ENCODE data around the gene LOXL3. TPM values are rescaled to one million over a fixed set of nuclear protein-coding genes. Genes with fewer than 3 reads are reported as not detected.

The LOXL3 gene
- total RNA-seq, 1 donor from 2014 or later: 17.6 TPM

DNA sequence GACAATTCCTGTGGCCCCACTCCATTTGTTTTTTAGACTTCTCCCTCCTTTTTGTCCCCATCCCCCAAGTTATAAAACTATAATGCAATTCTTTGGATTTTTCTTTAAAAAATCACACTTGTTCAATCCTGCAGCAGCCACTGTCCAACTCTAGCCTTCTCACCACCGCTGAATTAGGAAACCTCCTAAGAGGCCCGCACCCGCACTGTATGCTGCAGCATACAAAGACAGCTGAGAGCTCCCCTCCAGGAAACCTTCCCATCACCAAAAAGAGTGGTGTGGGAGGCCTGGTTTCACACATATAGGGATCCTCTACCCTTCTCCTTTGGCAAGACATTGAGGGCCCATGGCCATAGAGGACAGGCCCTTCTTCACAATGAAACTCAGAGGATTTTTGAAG is 49.2 kb downstream of the LOXL3 start:
- Histone ChIP-seq H3K4me1 (ENCODE audit: insufficient read depth, low read length) (peaks cover 49% of the 10 kb centered on the region), H3K4me2 (ENCODE audit: low read length) (peak overlapping the region; percentile 93), H3K9ac (ENCODE audit: low read length) (peak overlapping the region; percentile 83), H3K9me3 (ENCODE audit: insufficient read depth, low read depth, low read length) (no peaks in the 10 kb centered on the region), H3K4me3 (ENCODE audit: insufficient read depth, low read depth, low read length) (peak overlapping the region; percentile 61), H3K27ac (ENCODE audit: low read depth, low read length) (no peak overlapping the region), H2AFZ (ENCODE audit: low read depth, low read length) (no peak overlapping the region), H4K20me1 (ENCODE audit: insufficient read depth, low read length) (peaks cover 7% of the 10 kb centered on the region), H3K79me2 (ENCODE audit: insufficient read depth, low read length) (peaks cover 24% of the 10 kb centered on the region), H3K27me3 (ENCODE audit: insufficient read depth, low read length) (peaks cover 20% of the 10 kb centered on the region), H3K36me3 (ENCODE audit: insufficient read depth, low read length) (peaks cover 4% of the 10 kb centered on the region)
- Mint-ChIP-seq H3K4me1 (ENCODE audit: low read depth, unreplicated experiment) (peaks cover 21% of the 10 kb centered on the region), H3K36me3 (ENCODE audit: low read depth, unreplicated experiment) (peaks cover 12% of the 10 kb centered on the region), H3K27me3 (ENCODE audit: low read depth, unreplicated experiment) (peaks cover 36% of the 10 kb centered on the region), H3K9me3 (ENCODE audit: unreplicated experiment) (no peaks in the 10 kb centered on the region), H3K4me3 (ENCODE audit: unreplicated experiment) (peak overlapping the region; percentile 66), H3K27ac (ENCODE audit: unreplicated experiment) (peak overlapping the region; percentile 51)
- no peak for FAIRE-seq
- DNase-seq (ENCODE audit: low read depth): no peak
- no peak for TF ChIP-seq EZH2 (IDR thresholded peaks at IDR 0.05; ENCODE audit: insufficient read depth, low read length)
- TF ChIP-seq, protein P1, sequence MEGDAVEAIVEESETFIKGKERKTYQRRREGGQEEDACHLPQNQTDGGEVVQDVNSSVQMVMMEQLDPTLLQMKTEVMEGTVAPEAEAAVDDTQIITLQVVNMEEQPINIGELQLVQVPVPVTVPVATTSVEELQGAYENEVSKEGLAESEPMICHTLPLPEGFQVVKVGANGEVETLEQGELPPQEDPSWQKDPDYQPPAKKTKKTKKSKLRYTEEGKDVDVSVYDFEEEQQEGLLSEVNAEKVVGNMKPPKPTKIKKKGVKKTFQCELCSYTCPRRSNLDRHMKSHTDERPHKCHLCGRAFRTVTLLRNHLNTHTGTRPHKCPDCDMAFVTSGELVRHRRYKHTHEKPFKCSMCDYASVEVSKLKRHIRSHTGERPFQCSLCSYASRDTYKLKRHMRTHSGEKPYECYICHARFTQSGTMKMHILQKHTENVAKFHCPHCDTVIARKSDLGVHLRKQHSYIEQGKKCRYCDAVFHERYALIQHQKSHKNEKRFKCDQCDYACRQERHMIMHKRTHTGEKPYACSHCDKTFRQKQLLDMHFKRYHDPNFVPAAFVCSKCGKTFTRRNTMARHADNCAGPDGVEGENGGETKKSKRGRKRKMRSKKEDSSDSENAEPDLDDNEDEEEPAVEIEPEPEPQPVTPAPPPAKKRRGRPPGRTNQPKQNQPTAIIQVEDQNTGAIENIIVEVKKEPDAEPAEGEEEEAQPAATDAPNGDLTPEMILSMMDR (IDR thresholded peaks at IDR 0.05; ENCODE audit: insufficient read depth, low read depth, low read length): no peak

DNA sequence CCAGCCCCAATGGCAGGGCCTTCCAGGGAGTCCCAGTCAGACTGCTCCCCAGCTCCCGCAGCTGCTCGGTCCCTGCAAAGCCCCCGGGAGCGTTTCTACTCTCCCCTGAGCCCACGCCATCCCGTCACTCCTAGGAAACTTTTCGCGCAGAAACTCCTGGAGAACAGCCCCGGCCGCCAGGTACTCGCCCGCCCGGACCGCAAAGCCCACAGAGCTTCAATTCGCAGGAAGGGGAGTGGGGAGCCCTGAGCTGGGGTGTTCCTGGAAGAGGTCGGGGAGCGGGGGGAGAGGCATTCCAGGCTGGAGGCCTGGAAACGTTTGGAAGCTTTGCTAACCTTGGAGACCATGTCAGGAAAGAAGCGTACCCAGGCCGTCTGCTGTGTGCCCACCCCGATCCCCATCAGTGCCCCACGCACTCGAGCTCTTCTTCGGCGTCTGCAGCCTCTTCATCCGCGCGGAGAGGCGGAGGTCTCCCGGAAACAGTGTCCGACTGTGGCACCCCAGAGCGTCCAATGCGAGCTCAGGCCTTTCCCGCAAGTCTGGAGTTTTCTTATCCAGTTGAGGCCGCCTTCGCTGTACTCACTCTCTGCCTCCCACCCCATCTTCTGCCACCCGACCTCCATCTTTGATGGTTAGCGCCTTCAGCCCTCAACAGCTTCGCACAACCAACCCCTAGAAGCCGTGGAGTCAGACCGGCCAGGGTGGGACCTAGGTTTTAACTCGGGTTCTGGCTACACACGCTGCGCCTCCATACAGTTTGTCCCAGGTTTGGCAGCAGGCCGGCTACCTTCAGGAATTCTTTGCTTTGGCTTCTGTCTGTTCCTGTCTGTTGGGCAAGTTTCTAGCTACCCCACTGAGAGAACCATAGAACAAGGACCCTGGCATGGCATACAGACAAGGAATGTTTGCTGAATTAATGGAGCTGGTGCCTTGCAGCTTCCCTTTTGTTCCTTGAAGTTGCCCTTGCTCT is 50.0 kb downstream of the LOXL3 start:
- H3K4me3 ChIP-seq (ENCODE audit: insufficient read depth, low read depth, low read length): peak overlapping the region; percentile 61
- peaks cover 49% of the 10 kb centered on the region for H3K4me1 ChIP-seq (ENCODE audit: insufficient read depth, low read length)
- H3K9ac ChIP-seq (ENCODE audit: low read length): peak overlapping the region; percentile 83
- FAIRE-seq (no peak), DNase-seq (ENCODE audit: low read depth) (no peak)
- peak overlapping the region; percentile 51 for H3K27ac Mint-ChIP-seq (ENCODE audit: unreplicated experiment)
- peak overlapping the region; percentile 93 for H3K4me2 ChIP-seq (ENCODE audit: low read length)
- H4K20me1 ChIP-seq (ENCODE audit: insufficient read depth, low read length): peaks cover 7% of the 10 kb centered on the region
- peak overlapping the region; percentile 76 for H3K27ac ChIP-seq (ENCODE audit: low read depth, low read length)
- peaks cover 23% of the 10 kb centered on the region for H3K27me3 ChIP-seq (ENCODE audit: insufficient read depth, low read length)
- peak overlapping the region; percentile 86 for H2AFZ ChIP-seq (ENCODE audit: low read depth, low read length)
- peaks cover 25% of the 10 kb centered on the region for H3K4me1 Mint-ChIP-seq (ENCODE audit: low read depth, unreplicated experiment)
- peaks cover 40% of the 10 kb centered on the region for H3K27me3 Mint-ChIP-seq (ENCODE audit: low read depth, unreplicated experiment)
- no peaks in the 10 kb centered on the region for H3K9me3 ChIP-seq (ENCODE audit: insufficient read depth, low read depth, low read length)
- peaks cover 12% of the 10 kb centered on the region for H3K36me3 Mint-ChIP-seq (ENCODE audit: low read depth, unreplicated experiment)
- H3K79me2 ChIP-seq (ENCODE audit: insufficient read depth, low read length): peaks cover 24% of the 10 kb centered on the region
- peak overlapping the region; percentile 83 for H3K4me3 Mint-ChIP-seq (ENCODE audit: unreplicated experiment)
- H3K36me3 ChIP-seq (ENCODE audit: insufficient read depth, low read length): peaks cover 4% of the 10 kb centered on the region
- TF ChIP-seq EZH2 (IDR thresholded peaks at IDR 0.05; ENCODE audit: insufficient read depth, low read length): no peak
- TF ChIP-seq, protein P1 (IDR thresholded peaks at IDR 0.05; ENCODE audit: insufficient read depth, low read depth, low read length): no peak
- H3K9me3 Mint-ChIP-seq (ENCODE audit: unreplicated experiment): no peaks in the 10 kb centered on the region

Data from astrocyte (in vitro differentiated cells and primary cell).